ENCODE results near the gene ITGB3BP. TPM values are rescaled to one million over a fixed set of nuclear protein-coding genes. Genes with fewer than 3 reads are reported as not detected.
"Not testable (repeated sequence)": the region's sequence is repeated elsewhere in the genome, so short reads cannot be mapped to it uniquely, and the experiment has no call there.

The ITGB3BP gene, protein sequence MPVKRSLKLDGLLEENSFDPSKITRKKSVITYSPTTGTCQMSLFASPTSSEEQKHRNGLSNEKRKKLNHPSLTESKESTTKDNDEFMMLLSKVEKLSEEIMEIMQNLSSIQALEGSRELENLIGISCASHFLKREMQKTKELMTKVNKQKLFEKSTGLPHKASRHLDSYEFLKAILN
- 12.7 to 19.7 TPM (median 15.6 TPM) in 3 replicates for total RNA-seq
- long read RNA-seq, partial matches to known transcripts = 0 of 12 reads
- long read RNA-seq, other reads (novel, unspliced or antisense) = 7 of 12 reads

DNA sequence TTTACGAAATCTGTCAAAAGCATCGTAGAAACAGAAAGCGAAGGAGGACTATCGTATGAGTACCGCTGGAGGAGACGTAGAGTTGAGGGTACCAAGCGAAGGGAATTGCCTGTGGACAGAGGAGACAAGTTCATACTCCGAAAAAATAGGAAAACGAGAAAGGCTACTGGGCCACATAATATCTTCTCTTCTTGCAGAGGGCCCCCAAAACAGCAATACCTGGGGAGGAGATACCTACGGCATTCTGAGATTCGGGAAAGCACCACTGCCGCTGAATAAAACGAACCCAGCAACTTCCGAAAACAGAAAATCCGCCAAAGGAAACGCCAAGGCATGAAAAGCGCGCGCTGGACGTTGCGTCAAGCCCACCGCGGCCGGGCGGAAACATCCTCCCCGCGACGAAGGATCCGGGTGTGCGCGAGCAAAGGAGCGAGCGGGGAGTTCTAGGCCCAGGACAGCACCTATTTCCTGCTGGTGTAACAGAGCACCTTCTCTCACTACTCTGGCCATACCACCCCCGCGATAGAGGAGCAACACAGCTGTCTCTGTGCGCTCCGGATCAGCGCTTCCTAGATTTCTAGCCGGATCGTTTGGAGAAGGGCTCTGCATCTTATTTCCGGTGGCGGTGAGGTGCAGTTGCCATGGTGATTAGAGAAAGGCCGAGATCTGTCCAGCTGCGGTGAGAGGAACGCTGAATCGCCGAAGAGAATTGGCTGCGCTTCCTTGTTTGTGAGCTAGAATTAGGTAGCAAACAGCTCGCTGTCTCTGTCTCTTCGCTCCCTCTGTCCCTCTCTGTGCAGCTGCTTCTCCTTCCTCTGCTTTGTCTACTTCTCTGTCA lies at the start of gene ITGB3BP, which contains the start of gene EFCAB7:
TSS of gene ITGB3BP (minus strand) at position 335 of the 838 bp plus-strand sequence. CDS start at position 243, 92 bp downstream.
TSS of gene EFCAB7 (plus strand) at position 635 of the 838 bp plus-strand sequence. CDS start 2,048 bp downstream, outside the sequence.
- Mint-ChIP-seq H3K27me3 (ENCODE audit: low read depth) (no peaks in the 10 kb centered on the region), H3K4me1 (ENCODE audit: low read depth) (peaks cover 18% of the 10 kb centered on the region), H3K9me3 (ENCODE audit: low read depth) (no peaks in the 10 kb centered on the region), H3K27ac (ENCODE audit: unreplicated experiment) (peak within 1 kb of the TSS; percentile 95), H3K4me3 (ENCODE audit: unreplicated experiment) (peak within 1 kb of the TSS; percentile 81), H3K36me3 (ENCODE audit: low read depth) (no peaks in the 10 kb centered on the region)
- DNase-seq (ENCODE audit: low spot score) = no peak
- TF ChIP-seq, protein P1, sequence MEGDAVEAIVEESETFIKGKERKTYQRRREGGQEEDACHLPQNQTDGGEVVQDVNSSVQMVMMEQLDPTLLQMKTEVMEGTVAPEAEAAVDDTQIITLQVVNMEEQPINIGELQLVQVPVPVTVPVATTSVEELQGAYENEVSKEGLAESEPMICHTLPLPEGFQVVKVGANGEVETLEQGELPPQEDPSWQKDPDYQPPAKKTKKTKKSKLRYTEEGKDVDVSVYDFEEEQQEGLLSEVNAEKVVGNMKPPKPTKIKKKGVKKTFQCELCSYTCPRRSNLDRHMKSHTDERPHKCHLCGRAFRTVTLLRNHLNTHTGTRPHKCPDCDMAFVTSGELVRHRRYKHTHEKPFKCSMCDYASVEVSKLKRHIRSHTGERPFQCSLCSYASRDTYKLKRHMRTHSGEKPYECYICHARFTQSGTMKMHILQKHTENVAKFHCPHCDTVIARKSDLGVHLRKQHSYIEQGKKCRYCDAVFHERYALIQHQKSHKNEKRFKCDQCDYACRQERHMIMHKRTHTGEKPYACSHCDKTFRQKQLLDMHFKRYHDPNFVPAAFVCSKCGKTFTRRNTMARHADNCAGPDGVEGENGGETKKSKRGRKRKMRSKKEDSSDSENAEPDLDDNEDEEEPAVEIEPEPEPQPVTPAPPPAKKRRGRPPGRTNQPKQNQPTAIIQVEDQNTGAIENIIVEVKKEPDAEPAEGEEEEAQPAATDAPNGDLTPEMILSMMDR (IDR thresholded peaks at IDR 0.05) = no peak

DNA sequence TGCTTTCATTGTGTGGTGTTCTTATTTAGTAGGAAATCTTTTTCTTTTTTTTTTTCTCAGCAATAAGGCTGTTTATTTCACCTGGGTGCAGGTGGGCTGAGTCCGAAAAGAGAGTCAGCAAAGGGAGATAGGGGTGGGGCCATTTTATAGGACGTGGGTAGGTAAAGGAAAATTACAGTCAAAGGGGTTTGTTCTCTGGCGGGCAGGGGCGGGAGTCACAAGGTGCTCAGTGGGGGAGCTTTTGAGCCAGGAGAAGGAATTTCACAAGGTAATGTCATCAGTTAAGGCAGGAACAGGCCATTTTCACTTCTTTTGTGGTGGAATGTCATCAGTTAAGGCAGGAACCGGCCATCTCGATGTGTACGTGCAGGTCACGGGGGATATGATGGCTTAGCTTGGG lies 49.7 kb upstream of the ITGB3BP start:
- not testable (repeated sequence) for H3K9me3 Mint-ChIP-seq (ENCODE audit: low read depth); DNase-seq (ENCODE audit: low spot score); H3K4me1 Mint-ChIP-seq (ENCODE audit: low read depth); H3K36me3 Mint-ChIP-seq (ENCODE audit: low read depth); H3K4me3 Mint-ChIP-seq (ENCODE audit: unreplicated experiment); H3K27me3 Mint-ChIP-seq (ENCODE audit: low read depth)
- peak overlapping the region; percentile 20 for H3K27ac Mint-ChIP-seq (ENCODE audit: unreplicated experiment)

DNA sequence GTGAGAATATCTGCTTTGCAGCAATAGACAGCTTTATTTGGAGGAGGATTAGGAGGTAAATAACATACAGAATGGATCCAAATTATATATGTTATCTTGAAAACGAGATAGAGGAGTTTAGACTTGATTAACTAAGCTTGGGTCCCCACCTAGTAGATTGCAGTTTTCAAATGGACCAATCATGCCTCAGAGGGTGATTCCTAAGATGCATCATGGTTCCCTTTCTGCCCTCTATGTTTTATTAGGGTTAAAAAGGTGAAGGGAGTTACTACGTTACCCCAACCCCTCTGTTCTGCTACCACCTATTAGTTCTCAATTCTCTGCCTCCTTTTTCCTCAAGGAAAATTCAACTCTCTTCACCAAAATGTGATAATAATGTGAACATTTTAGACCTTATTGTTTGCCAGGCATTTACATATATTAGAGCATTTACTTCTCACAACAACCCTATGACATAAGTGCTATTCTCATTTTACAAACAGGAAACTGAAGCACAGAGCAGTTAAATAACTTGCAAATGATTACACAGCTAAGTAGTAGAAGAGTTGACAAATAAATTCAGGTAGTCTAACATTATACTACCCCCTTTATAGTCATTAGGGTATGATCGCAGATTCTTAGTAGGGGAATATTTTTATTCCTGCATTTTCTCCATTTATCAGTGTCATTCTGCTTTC lies 46.8 kb upstream of the ITGB3BP start:
- Mint-ChIP-seq H3K27me3 (ENCODE audit: low read depth) (no peaks in the 10 kb centered on the region), H3K4me3 (ENCODE audit: unreplicated experiment) (no peak overlapping the region), H3K36me3 (ENCODE audit: low read depth) (no peaks in the 10 kb centered on the region), H3K4me1 (ENCODE audit: low read depth) (no peaks in the 10 kb centered on the region), H3K27ac (ENCODE audit: unreplicated experiment) (no peak overlapping the region), H3K9me3 (ENCODE audit: low read depth) (no peaks in the 10 kb centered on the region)
- no peak for DNase-seq (ENCODE audit: low spot score)
- TF ChIP-seq, protein P1 (IDR thresholded peaks at IDR 0.05) = no peak

DNA sequence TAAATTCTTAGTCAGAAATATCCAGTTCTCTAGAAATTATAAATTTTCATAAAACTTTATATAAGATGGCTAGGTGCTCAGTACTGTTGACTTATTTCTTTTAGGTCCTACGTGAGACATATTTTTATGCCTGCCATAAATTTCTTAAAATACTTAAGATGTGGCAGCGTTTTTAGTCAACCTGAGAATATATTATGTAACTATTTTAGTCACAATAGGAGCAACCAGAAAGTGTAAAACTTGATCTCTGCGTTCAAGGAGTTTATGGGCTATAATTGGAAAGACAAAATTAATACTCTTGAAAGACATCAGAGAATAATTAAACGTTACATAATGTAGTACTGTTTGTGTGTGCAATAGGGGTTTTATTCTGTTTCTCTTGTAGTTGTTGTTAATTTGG lies 46.0 kb upstream of the ITGB3BP start:
- TF ChIP-seq, protein P1 (IDR thresholded peaks at IDR 0.05) = no peak
- H3K9me3 Mint-ChIP-seq (ENCODE audit: low read depth) = peaks cover 5% of the 10 kb centered on the region
- H3K27me3 Mint-ChIP-seq (ENCODE audit: low read depth) = no peaks in the 10 kb centered on the region
- H3K27ac Mint-ChIP-seq (ENCODE audit: unreplicated experiment) = no peak overlapping the region
- peaks cover 2% of the 10 kb centered on the region for H3K36me3 Mint-ChIP-seq (ENCODE audit: low read depth)
- DNase-seq (ENCODE audit: low spot score) = no peak
- H3K4me3 Mint-ChIP-seq (ENCODE audit: unreplicated experiment) = no peak overlapping the region
- H3K4me1 Mint-ChIP-seq (ENCODE audit: low read depth) = no peaks in the 10 kb centered on the region

DNA sequence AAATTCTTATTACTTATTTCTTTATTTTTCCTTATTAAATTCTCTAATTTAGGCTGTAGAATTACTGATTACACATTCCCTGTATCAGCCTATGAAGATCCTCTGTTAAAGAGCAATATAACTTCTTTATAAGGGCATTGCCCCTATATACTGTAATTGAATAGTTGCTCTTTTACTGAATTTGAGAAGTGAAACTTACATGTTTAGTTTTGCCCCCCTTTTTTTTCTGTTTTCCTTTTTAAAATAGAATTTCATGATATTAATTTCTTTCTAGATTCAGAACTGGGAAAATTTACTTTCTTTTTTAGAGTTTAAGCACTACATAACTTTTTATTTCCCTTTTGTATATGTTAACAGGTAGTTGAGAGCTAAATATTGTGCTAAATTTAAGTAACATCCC lies 40.7 kb upstream of the ITGB3BP start:
- TF ChIP-seq, protein P1 (IDR thresholded peaks at IDR 0.05) = no peak
- Mint-ChIP-seq H3K4me3 (ENCODE audit: unreplicated experiment) (no peak overlapping the region), H3K27ac (ENCODE audit: unreplicated experiment) (no peak overlapping the region), H3K4me1 (ENCODE audit: low read depth) (no peaks in the 10 kb centered on the region), H3K36me3 (ENCODE audit: low read depth) (peaks cover 4% of the 10 kb centered on the region), H3K27me3 (ENCODE audit: low read depth) (no peaks in the 10 kb centered on the region), H3K9me3 (ENCODE audit: low read depth) (peaks cover 5% of the 10 kb centered on the region)
- DNase-seq (ENCODE audit: low spot score) = no peak
